ENCODE measurements around the gene SPG7. TPM values are rescaled to one million over a fixed set of nuclear protein-coding genes. Genes with fewer than 3 reads are reported as not detected.

The SPG7 gene
- total RNA-seq, 1 experiment from 2014 or later, result 58.6 TPM

DNA sequence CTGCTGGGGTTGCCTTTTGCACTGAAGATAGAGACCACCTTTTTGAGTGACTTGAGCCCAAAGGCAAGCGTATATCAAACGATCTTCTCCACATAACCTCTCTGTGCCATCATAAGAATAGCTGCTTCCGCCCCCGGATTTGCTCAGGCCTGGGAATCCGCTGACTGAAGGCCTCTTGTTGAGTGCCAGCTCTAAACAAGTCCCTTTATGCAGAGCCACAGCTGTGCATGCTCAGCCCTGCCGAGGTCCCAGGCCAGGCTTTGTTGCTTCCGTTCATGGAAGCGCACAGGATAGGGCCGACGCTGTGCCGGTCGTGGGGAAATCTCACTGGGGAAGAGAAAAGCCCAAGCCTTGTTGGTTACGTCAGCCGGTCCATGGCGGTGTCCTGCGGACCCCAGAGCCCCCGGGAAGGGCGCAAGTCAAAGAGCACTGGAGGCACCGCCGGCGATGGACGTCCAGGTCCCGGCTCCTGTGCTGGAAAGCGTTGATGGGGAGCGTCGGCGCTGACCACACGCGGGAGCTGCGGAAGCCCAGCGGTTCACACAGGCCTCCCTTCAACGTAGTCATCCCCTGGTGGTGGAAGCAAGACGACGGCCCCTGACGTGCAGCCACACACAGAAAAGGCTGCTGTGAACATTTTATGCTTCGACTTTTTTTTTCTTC lies 28.8 kb downstream of the SPG7 start:
- in situ Hi-C loops (cut with HindIII; ENCODE audit: low pct_unique_long_range_greater_than_20kb, low sequenced_read_pairs), result no loop called here

GRCh38 chr16:89537549-89537925 lies 29.3 kb downstream of the SPG7 start:
- in situ Hi-C loops (cut with HindIII; ENCODE audit: low pct_unique_long_range_greater_than_20kb, low sequenced_read_pairs), result no loop called here
- DNase-seq (ENCODE audit: low read depth), result no peak

More for the DNA sequence above, 28.8 kb downstream of the SPG7 start:
- DNase-seq (ENCODE audit: low read depth), result no peak

DNA sequence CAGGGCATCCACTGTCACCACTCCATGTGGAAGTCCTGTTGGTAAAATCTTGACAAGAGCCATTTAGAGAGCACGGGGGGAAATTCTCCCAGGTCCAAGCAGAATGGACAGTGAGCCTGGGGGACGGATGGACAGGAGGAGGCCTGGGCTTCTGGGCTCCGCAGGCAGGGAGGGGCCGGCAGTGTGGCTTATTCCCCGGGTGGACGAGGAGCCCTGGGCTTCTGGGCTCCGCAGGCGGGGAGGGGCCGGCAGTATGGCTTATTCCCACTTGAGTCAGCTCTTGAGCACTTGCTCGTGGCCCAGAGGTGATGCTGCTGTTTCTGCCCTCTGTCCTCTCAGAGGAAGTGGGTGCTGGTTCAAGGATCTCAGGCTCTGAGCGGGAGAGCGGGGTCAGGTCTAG lies 30.1 kb downstream of the SPG7 start:
- in situ Hi-C loops (cut with HindIII; ENCODE audit: low pct_unique_long_range_greater_than_20kb, low sequenced_read_pairs), result no loop called here
- no peak for DNase-seq (ENCODE audit: low read depth)

DNA sequence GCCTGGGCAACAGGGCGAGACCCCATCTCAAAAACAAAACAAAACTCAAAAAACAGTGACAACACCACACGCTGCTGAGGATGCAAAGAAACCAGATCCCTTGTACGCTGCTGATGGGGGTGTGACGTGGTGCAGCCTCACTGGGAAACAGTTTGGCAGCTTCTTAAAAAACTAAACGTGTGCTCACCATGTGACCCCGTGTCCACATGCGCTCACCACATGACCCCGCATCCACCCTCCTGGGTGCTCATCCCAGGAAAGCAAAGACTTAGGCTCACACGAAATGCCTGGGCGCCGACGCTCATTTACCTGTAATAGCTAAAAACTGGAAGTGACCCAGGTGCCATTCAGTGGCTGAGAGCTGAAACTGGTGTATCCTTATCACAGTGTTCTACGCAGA lies 32.4 kb downstream of the SPG7 start:
- no peak for DNase-seq (ENCODE audit: low read depth)
- in situ Hi-C loops (cut with HindIII; ENCODE audit: low pct_unique_long_range_greater_than_20kb, low sequenced_read_pairs), result no loop called here

GRCh38 chr16:89541792-89542191 lies 33.6 kb downstream of the SPG7 start:
- no peak for DNase-seq (ENCODE audit: low read depth)
- in situ Hi-C loops (cut with HindIII; ENCODE audit: low pct_unique_long_range_greater_than_20kb, low sequenced_read_pairs), result no loop called here

GRCh38 chr16:89544113-89544512 lies 35.9 kb downstream of the SPG7 start:
- in situ Hi-C loops (cut with HindIII; ENCODE audit: low pct_unique_long_range_greater_than_20kb, low sequenced_read_pairs), result no loop called here
- no peak for DNase-seq (ENCODE audit: low read depth)

GRCh38 chr16:89544713-89545043 lies 36.5 kb downstream of the SPG7 start:
- in situ Hi-C loops (cut with HindIII; ENCODE audit: low pct_unique_long_range_greater_than_20kb, low sequenced_read_pairs), result no loop called here
- no peak for DNase-seq (ENCODE audit: low read depth)

GRCh38 chr16:89545044-89545830 lies 37.0 kb downstream of the SPG7 start:
- in situ Hi-C loops (cut with HindIII; ENCODE audit: low pct_unique_long_range_greater_than_20kb, low sequenced_read_pairs), result no loop called here

GRCh38 chr16:89545831-89546574 lies 37.8 kb downstream of the SPG7 start:
- in situ Hi-C loops (cut with HindIII; ENCODE audit: low pct_unique_long_range_greater_than_20kb, low sequenced_read_pairs), result no loop called here
- no peak for DNase-seq (ENCODE audit: low read depth)

More at GRCh38 chr16:89545044-89545830, 37.0 kb downstream of the SPG7 start:
- no peak for DNase-seq (ENCODE audit: low read depth)

DNA sequence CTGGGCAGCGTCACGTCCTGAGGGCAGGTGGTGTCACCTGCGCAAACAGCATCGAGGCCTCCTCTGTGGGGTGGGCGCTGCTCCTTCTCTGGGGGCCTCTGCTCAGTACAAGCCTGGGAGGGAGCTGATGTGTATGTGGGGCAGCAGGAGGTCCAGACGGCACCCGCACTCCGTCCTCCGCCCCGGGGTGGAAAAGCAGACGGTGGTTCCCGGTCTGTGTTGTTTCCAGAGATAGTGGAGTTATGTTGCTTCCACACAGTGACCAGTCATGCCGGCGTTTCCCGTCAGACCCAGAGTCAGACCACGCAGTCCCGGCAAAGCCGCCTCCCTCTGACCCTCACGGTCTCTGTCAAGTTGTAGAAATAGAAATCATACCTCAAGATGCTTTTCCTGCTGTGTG lies 38.6 kb downstream of the SPG7 start:
- in situ Hi-C loops (cut with HindIII; ENCODE audit: low pct_unique_long_range_greater_than_20kb, low sequenced_read_pairs), result no loop called here
- DNase-seq (ENCODE audit: low read depth), result no peak

GRCh38 chr16:89547291-89547690 lies 39.1 kb downstream of the SPG7 start:
- in situ Hi-C loops (cut with HindIII; ENCODE audit: low pct_unique_long_range_greater_than_20kb, low sequenced_read_pairs), result no loop called here
- no peak for DNase-seq (ENCODE audit: low read depth)

DNA sequence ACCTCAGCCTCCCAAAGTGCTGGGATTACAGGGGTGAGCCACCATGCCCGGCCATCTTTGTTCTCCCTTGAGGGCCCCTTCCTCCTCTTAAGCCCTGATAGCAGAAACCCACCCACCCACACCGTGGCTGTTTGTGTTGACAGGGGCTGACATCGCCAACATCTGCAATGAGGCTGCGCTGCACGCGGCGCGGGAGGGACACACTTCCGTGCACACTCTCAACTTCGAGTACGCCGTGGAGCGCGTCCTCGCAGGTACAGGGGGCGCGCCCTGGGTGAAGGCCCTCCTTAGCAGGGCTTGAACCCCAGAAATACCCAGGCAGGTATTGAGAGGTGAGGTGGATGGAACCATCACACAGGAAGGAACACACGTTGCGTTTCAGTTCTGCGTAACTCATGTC lies 39.7 kb downstream of the SPG7 start:
- in situ Hi-C loops (cut with HindIII; ENCODE audit: low pct_unique_long_range_greater_than_20kb, low sequenced_read_pairs), result no loop called here
- no peak for DNase-seq (ENCODE audit: low read depth)

GRCh38 chr16:89548344-89549006 lies 40.3 kb downstream of the SPG7 start:
- in situ Hi-C loops (cut with HindIII; ENCODE audit: low pct_unique_long_range_greater_than_20kb, low sequenced_read_pairs), result no loop called here

GRCh38 chr16:89549007-89549700 lies 41.0 kb downstream of the SPG7 start:
- in situ Hi-C loops (cut with HindIII; ENCODE audit: low pct_unique_long_range_greater_than_20kb, low sequenced_read_pairs), result no loop called here
- no peak for DNase-seq (ENCODE audit: low read depth)

More at GRCh38 chr16:89548344-89549006, 40.3 kb downstream of the SPG7 start:
- no peak for DNase-seq (ENCODE audit: low read depth)

GRCh38 chr16:89550421-89551007 lies 42.3 kb downstream of the SPG7 start:
- no peak for DNase-seq (ENCODE audit: low read depth)
- in situ Hi-C loops (cut with HindIII; ENCODE audit: low pct_unique_long_range_greater_than_20kb, low sequenced_read_pairs), result no loop called here

- no peak for DNase-seq (ENCODE audit: low read depth)
Observed at GRCh38 chr16:89552329-89552728, 44.1 kb downstream of the SPG7 start.

DNA sequence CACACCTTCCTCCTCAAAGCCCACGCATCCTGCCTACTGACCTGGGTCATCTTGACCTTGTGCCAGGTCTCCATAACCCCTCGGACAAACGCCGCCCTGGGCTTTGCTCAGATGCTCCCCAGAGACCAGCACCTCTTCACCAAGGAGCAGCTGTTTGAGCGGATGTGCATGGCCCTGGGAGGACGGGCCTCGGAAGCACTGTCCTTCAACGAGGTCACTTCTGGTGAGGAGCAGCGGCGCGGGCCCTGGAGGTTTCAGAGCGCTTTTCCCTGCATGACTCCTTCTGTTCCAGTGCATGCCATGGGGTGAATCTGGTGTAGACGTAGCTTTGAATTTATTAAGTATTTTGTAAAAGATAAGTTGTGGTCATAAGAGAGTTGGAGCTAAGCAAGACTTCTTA lies 44.7 kb downstream of the SPG7 start:
- DNase-seq (ENCODE audit: low read depth), result no peak
- in situ Hi-C loops (cut with HindIII; ENCODE audit: low pct_unique_long_range_greater_than_20kb, low sequenced_read_pairs), result no loop called here

More at GRCh38 chr16:89552329-89552728, 44.1 kb downstream of the SPG7 start:
- in situ Hi-C loops (cut with HindIII; ENCODE audit: low pct_unique_long_range_greater_than_20kb, low sequenced_read_pairs), result no loop called here

GRCh38 chr16:89553733-89554132 lies 45.5 kb downstream of the SPG7 start:
- DNase-seq (ENCODE audit: low read depth), result no peak
- in situ Hi-C loops (cut with HindIII; ENCODE audit: low pct_unique_long_range_greater_than_20kb, low sequenced_read_pairs), result no loop called here

All from Caki2 (cell line).